Stimulated activated naive CD8-positive, alpha-beta T cell treated with anti-CD3 and anti-CD28 coated beads, Interleukin-15, Interleukin-2, amounts not matched to agents 100 ng/mL and 50 ng/mL, for 24 hours (primary cell): ENCODE results near the gene PSMA7.

ENCODE experiments used
- H3K27ac Mint-ChIP-seq: one replicate; pipeline ENCODE4 v1.8.0; 2021; ENCODE audit warnings: mild to moderate bottlenecking, mixed read lengths
- H3K27me3 Mint-ChIP-seq: one replicate; pipeline ENCODE4 v1.8.0; 2021; ENCODE audit warnings: mixed read lengths
- H3K36me3 Mint-ChIP-seq: one replicate; pipeline ENCODE4 v1.8.0; 2021; ENCODE audit warnings: low read depth, mixed read lengths
- H3K4me1 Mint-ChIP-seq: one replicate; pipeline ENCODE4 v1.8.0; 2021; ENCODE audit warnings: low read depth, mixed read lengths
- H3K4me3 Mint-ChIP-seq: one replicate; pipeline ENCODE4 v1.8.0; 2021; ENCODE audit warnings: mild to moderate bottlenecking, mixed read lengths
- H3K9me3 Mint-ChIP-seq: one replicate; pipeline ENCODE4 v1.8.0; 2021; ENCODE audit warnings: mixed read lengths

Gene PSMA7

GRCh38 chr20:62162765-62163484 is 19.7 kb upstream of the PSMA7 start:
- Mint-ChIP-seq H3K4me1 (peaks cover 12% of the 10 kb centered on the region), H3K27ac (no peak overlapping the region), H3K36me3 (peaks cover 26% of the 10 kb centered on the region), H3K9me3 (no peaks in the 10 kb centered on the region), H3K27me3 (no peaks in the 10 kb centered on the region), H3K4me3 (no peak overlapping the region)

DNA sequence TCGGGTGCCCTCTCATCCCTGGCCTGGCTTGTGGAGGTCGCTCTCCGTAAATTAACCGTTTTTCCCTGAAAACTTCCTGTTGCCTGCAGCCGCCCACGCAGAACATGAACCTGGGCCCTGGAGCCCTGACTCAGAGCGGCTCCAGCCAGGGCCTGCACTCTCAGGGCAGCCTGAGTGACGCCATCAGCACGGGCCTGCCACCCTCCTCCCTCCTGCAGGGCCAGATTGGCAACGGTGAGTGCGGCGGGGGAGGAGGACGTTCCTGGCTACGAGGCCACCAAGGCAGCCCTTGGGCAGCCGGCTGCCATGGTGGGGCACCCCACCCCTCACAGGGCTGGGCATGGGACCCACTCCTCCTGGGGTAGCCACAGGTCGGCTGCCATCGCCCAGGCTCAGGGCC is 18.2 kb upstream of the PSMA7 start:
- Mint-ChIP-seq H3K9me3 (no peaks in the 10 kb centered on the region), H3K27me3 (no peaks in the 10 kb centered on the region), H3K4me1 (peaks cover 12% of the 10 kb centered on the region), H3K4me3 (no peak overlapping the region), H3K36me3 (peaks cover 23% of the 10 kb centered on the region), H3K27ac (no peak overlapping the region)

- peaks cover 12% of the 10 kb centered on the region for H3K4me1 Mint-ChIP-seq
- no peak overlapping the region for H3K4me3 Mint-ChIP-seq
- H3K9me3 Mint-ChIP-seq = no peaks in the 10 kb centered on the region
- H3K27ac Mint-ChIP-seq = no peak overlapping the region
- no peaks in the 10 kb centered on the region for H3K27me3 Mint-ChIP-seq
- peaks cover 21% of the 10 kb centered on the region for H3K36me3 Mint-ChIP-seq
Observed at GRCh38 chr20:62160876-62161275, 17.7 kb upstream of the PSMA7 start.

DNA sequence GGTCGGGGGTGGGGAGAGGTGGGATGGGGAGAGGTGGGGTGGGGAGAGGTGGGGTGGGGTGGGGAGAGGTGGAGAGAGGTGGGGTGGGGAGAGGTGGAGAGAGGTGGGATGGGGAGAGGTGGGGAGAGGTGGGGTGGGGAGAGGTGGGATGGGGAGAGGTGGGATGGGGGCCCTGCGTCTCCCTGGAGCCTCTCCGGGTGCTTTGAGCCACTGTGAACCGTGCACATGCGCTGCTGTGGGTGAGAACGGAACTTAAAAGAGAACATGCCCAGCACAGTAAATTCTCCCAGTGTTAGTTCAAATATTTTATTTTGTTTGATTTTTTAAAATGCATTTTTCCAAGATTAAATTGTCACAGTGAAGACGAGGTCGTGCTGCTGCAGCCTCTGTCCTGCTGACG is 17.1 kb upstream of the PSMA7 start:
- Mint-ChIP-seq H3K36me3 (peaks cover 23% of the 10 kb centered on the region), H3K4me3 (no peak overlapping the region), H3K9me3 (no peaks in the 10 kb centered on the region), H3K4me1 (peaks cover 12% of the 10 kb centered on the region), H3K27ac (no peak overlapping the region), H3K27me3 (no peaks in the 10 kb centered on the region)

- H3K36me3 Mint-ChIP-seq = peaks cover 23% of the 10 kb centered on the region
- no peaks in the 10 kb centered on the region for H3K27me3 Mint-ChIP-seq
- H3K27ac Mint-ChIP-seq = peak overlapping the region; percentile 48
- H3K4me3 Mint-ChIP-seq = peak overlapping the region; percentile 23
- peaks cover 12% of the 10 kb centered on the region for H3K4me1 Mint-ChIP-seq
- no peaks in the 10 kb centered on the region for H3K9me3 Mint-ChIP-seq
Observed at GRCh38 chr20:62159839-62160238, 16.6 kb upstream of the PSMA7 start.

- peaks cover 12% of the 10 kb centered on the region for H3K4me1 Mint-ChIP-seq
- no peaks in the 10 kb centered on the region for H3K9me3 Mint-ChIP-seq
- H3K4me3 Mint-ChIP-seq = no peak overlapping the region
- no peaks in the 10 kb centered on the region for H3K27me3 Mint-ChIP-seq
- peaks cover 31% of the 10 kb centered on the region for H3K36me3 Mint-ChIP-seq
- H3K27ac Mint-ChIP-seq = no peak overlapping the region
Observed at GRCh38 chr20:62159052-62159451, 15.9 kb upstream of the PSMA7 start.

DNA sequence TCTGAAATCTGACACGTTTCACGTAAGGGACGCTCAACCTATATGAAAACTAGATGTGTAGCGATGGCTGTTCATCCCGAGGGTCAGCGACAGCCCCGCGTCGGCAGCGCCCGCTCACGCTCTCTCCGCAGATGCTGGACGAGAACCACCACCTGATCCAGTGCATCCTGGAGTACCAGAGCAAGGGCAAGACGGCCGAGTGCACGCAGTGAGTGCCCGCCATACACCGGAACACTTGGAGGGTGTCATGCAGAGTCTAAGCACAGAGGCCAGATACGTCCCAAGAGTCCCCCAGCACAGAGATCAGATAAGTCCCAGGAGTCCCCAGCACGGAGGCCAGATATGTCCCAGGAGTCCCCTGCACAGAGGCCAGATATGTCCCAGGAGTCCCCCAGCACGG is 15.3 kb upstream of the PSMA7 start:
- H3K36me3 Mint-ChIP-seq = peaks cover 32% of the 10 kb centered on the region
- no peak overlapping the region for H3K4me3 Mint-ChIP-seq

GRCh38 chr20:62158088-62158400 is 14.8 kb upstream of the PSMA7 start:
- H3K27ac Mint-ChIP-seq = no peak overlapping the region
- H3K36me3 Mint-ChIP-seq = peaks cover 36% of the 10 kb centered on the region
- no peaks in the 10 kb centered on the region for H3K27me3 Mint-ChIP-seq
- H3K9me3 Mint-ChIP-seq = peaks cover 8% of the 10 kb centered on the region
- peaks cover 12% of the 10 kb centered on the region for H3K4me1 Mint-ChIP-seq
- no peak overlapping the region for H3K4me3 Mint-ChIP-seq

More for the DNA sequence above, 15.3 kb upstream of the PSMA7 start:
- Mint-ChIP-seq H3K27ac (no peak overlapping the region), H3K27me3 (no peaks in the 10 kb centered on the region), H3K9me3 (peaks cover 5% of the 10 kb centered on the region), H3K4me1 (peaks cover 12% of the 10 kb centered on the region)

GRCh38 chr20:62157387-62158087 is 14.3 kb upstream of the PSMA7 start:
- no peak overlapping the region for H3K27ac Mint-ChIP-seq
- peaks cover 42% of the 10 kb centered on the region for H3K36me3 Mint-ChIP-seq
- peaks cover 12% of the 10 kb centered on the region for H3K4me1 Mint-ChIP-seq
- H3K27me3 Mint-ChIP-seq = no peaks in the 10 kb centered on the region
- peaks cover 12% of the 10 kb centered on the region for H3K9me3 Mint-ChIP-seq
- H3K4me3 Mint-ChIP-seq = no peak overlapping the region

DNA sequence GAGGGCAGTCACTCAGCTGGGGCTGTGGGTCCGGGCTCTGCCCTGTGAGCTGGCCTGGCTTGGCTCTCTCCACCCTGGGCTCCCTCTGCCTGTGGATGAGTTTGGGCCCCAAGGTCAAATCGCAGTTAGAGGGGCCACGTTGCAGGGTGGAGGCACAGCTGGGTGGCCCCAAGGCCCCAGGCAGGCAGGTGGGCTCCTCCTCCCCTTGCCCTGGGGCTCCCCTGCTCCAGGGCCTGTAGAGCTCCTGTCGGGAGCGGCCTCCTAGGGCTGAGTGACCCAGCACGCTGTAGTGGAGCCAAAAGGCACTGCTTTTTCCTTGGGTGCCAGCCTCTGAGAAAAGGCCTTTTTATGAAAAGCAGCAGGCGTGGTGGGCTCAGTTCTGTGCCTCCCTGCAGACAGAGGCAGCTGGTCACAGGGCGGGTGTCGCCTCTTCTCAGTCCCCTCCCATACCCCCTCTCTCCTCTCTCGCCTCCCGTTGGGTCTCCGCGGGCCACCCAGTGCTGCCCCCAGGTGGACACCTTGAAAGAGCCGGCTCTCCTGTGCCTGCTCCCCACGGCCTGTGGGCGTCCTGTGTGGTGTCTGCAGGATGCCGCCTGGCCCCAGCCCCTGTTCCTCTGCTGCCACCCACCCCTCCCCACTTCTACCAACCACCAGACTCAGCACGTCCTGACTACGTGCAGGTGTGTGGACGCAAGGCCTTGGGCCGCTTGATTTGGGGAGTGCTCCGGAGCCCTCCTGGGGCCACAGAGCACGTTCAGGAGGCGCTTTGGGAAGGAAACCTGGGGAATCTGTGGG is 13.6 kb upstream of the PSMA7 start:
- H3K4me1 Mint-ChIP-seq = peaks cover 12% of the 10 kb centered on the region
- peaks cover 46% of the 10 kb centered on the region for H3K36me3 Mint-ChIP-seq
- H3K27ac Mint-ChIP-seq = no peak overlapping the region
- H3K27me3 Mint-ChIP-seq = no peaks in the 10 kb centered on the region
- H3K4me3 Mint-ChIP-seq = no peak overlapping the region
- peaks cover 12% of the 10 kb centered on the region for H3K9me3 Mint-ChIP-seq

- H3K36me3 Mint-ChIP-seq = peaks cover 46% of the 10 kb centered on the region
- H3K27ac Mint-ChIP-seq = no peak overlapping the region
- H3K4me1 Mint-ChIP-seq = peaks cover 12% of the 10 kb centered on the region
- no peak overlapping the region for H3K4me3 Mint-ChIP-seq
- peaks cover 12% of the 10 kb centered on the region for H3K9me3 Mint-ChIP-seq
- H3K27me3 Mint-ChIP-seq = no peaks in the 10 kb centered on the region
Observed at GRCh38 chr20:62156254-62156556, 13.0 kb upstream of the PSMA7 start.

GRCh38 chr20:62155428-62156253 is 12.4 kb upstream of the PSMA7 start:
- peaks cover 12% of the 10 kb centered on the region for H3K4me1 Mint-ChIP-seq
- peaks cover 45% of the 10 kb centered on the region for H3K36me3 Mint-ChIP-seq
- no peak overlapping the region for H3K4me3 Mint-ChIP-seq

DNA sequence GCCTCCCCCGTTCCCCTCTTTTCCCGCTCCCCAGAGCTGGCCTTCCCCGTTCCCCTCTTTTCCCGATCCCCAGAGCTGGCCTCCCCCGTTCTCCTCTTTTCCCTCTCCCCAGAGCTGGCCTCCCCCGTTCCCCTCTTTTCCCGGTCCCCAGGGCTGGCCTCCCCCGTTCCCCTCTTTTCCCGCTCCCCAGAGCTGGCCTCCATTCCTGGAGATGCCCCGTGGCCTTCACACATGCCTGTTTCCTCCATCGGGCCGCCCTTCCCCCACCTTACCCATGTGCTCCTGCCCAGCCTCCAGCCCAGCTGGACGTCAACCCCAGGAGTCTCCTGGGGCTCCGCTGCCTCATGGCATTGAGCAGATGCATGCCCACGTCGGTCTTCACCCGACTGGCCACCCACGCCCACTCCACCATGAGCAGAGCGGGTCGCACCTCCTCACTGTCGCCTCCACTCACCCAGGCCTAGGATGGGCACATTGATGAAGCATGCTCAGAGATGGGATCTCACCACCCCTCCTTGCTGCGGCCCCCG is 8.7 kb upstream of the PSMA7 start:
- H3K27me3 Mint-ChIP-seq = no peaks in the 10 kb centered on the region
- no peak overlapping the region for H3K27ac Mint-ChIP-seq
- H3K9me3 Mint-ChIP-seq = peaks cover 12% of the 10 kb centered on the region
- H3K4me3 Mint-ChIP-seq = no peak overlapping the region
- peaks cover 40% of the 10 kb centered on the region for H3K36me3 Mint-ChIP-seq
- H3K4me1 Mint-ChIP-seq = peaks cover 5% of the 10 kb centered on the region

More at GRCh38 chr20:62155428-62156253, 12.4 kb upstream of the PSMA7 start:
- Mint-ChIP-seq H3K27ac (no peak overlapping the region), H3K9me3 (peaks cover 12% of the 10 kb centered on the region), H3K27me3 (no peaks in the 10 kb centered on the region)

GRCh38 chr20:62151225-62151624 is 8.0 kb upstream of the PSMA7 start:
- no peaks in the 10 kb centered on the region for H3K27me3 Mint-ChIP-seq
- peaks cover 41% of the 10 kb centered on the region for H3K36me3 Mint-ChIP-seq

GRCh38 chr20:62150310-62150575 is 7.0 kb upstream of the PSMA7 start:
- Mint-ChIP-seq H3K4me3 (no peak overlapping the region), H3K27me3 (no peaks in the 10 kb centered on the region), H3K9me3 (peaks cover 12% of the 10 kb centered on the region), H3K4me1 (peaks cover 15% of the 10 kb centered on the region), H3K36me3 (peaks cover 36% of the 10 kb centered on the region), H3K27ac (no peak overlapping the region)

More at GRCh38 chr20:62151225-62151624, 8.0 kb upstream of the PSMA7 start:
- peaks cover 12% of the 10 kb centered on the region for H3K9me3 Mint-ChIP-seq
- H3K27ac Mint-ChIP-seq = no peak overlapping the region
- peaks cover 5% of the 10 kb centered on the region for H3K4me1 Mint-ChIP-seq
- no peak overlapping the region for H3K4me3 Mint-ChIP-seq
